Measurements from ENCODE around the gene OSBPL3.

OSBPL3 gene

DNA sequence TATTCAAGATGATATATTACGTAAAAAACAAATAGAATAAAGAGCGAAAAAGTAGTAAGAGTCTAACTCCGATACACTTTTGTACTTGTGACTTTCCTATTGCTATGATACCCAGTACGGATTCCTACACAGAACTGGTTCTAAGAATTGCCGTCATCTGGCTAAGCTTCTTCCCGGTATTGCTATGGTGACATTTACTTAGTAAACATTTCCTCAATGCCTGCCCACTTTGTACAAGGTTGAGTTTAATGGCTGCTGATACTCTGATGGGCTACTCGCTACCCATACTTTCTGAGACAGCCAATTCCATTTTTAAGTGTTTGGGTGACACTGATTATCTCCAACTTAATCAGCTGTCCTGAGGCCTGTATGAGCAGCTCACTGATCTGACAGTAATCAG is 55.6 kb downstream of the OSBPL3 start:
- TF ChIP-seq ZSCAN23 (tag by site-specific recombination; IDR thresholded peaks at IDR 0.05) (no peak), ZNF768 (tag by site-specific recombination; IDR thresholded peaks at IDR 0.05) (no peak), EGR2 (tag by site-specific recombination; IDR thresholded peaks at IDR 0.05; ENCODE audit: low read depth) (no peak), ZNF416 (tag by site-specific recombination; IDR thresholded peaks at IDR 0.05) (no peak), ZNF426 (tag by site-specific recombination; IDR thresholded peaks at IDR 0.05) (no peak), ZNF473 (tag by site-specific recombination; IDR thresholded peaks at IDR 0.05) (no peak), GLIS2 (tag by site-specific recombination; IDR thresholded peaks at IDR 0.05) (no peak), ZNF629 (tag by site-specific recombination; IDR thresholded peaks at IDR 0.05) (no peak), ZNF610 (tag by site-specific recombination; IDR thresholded peaks at IDR 0.05; ENCODE audit: borderline replicate concordance) (no peak), ZNF132 (tag by site-specific recombination; IDR thresholded peaks at IDR 0.05; ENCODE audit: borderline replicate concordance) (no peak), HOXC10 (CRISPR knock-in tag; IDR thresholded peaks at IDR 0.05) (no peak), ZSCAN30 (tag by site-specific recombination; IDR thresholded peaks at IDR 0.05) (no peak)
- TF ChIP-seq, protein P1, sequence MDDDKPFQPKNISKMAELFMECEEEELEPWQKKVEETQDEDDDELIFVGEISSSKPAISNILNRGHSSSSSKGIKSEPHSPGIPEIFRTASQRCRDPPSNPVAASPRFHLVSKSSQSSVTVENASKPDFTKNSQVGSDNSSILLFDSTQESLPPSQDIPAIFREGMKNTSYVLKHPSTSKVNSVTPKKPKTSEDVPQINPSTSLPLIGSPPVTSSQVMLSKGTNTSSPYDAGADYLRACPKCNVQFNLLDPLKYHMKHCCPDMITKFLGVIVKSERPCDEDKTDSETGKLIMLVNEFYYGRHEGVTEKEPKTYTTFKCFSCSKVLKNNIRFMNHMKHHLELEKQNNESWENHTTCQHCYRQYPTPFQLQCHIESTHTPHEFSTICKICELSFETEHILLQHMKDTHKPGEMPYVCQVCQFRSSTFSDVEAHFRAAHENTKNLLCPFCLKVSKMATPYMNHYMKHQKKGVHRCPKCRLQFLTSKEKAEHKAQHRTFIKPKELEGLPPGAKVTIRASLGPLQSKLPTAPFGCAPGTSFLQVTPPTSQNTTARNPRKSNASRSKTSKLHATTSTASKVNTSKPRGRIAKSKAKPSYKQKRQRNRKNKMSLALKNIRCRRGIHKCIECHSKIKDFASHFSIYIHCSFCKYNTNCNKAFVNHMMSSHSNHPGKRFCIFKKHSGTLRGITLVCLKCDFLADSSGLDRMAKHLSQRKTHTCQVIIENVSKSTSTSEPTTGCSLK (tag by site-specific recombination; IDR thresholded peaks at IDR 0.05): no peak
- CTCF ChIA-PET: interaction anchor here (0.6 to 0.9 kb wide), 2 partner anchors 8 to 18 kb away, joined by 3 read pairs; no protein-coding TSS in a partner anchor
- no peaks in the 10 kb centered on the region for H3K9me3 ChIP-seq (ENCODE audit: control insufficient read depth, insufficient read depth, low read depth, low read length)
- POLR2A ChIA-PET: interaction anchor here (1.0 kb wide), 1 partner anchor 47 kb away, joined by 4 read pairs; no protein-coding TSS in a partner anchor
- no peak overlapping the region for H3K27ac ChIP-seq (ENCODE audit: extremely low read depth, low read depth, low read length)
- no peaks in the 10 kb centered on the region for H3K36me3 ChIP-seq (ENCODE audit: control insufficient read depth in 2 of 2, insufficient read depth in 1 of 2, low read length in 2 of 2)
- H3K4me3 ChIP-seq (ENCODE audit: low read depth, low read length): no peak overlapping the region
- H3K4me1 ChIP-seq (ENCODE audit: control insufficient read depth, insufficient read depth, low read length): peaks cover 14% of the 10 kb centered on the region; the same call in 1 of the 2 replicates

DNA sequence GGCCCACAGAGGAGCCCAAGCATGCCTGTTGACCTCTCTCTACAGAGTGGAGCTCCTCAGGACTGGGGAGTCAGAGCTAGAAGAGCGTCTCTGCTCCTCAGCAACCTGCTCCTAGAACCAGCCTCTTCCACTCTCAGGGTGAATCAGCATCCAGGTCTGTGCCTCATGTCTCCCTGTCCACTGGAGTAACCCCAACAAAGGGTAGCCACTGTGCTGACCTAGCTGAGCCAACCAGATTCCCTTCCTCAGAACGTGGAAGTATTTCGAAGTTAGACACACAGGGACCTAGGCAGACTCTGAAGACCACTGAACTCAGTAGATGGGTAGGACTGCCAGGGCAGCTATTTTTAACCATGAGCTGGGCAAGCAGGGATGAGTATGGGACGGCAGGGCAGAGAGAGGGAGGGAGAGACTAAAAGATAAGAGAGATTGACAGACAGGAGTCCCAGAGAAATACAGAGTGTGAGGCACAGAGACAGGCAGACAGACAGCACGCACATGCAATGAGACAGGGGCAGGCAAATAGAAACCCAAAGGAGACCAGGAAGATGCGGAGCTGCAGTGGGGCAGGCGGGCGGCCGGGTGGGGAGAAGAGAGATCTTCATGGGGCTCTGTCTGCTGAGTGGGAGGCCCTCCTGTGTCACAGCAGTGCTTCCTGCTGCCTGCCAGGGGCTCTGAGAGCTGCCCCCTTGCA is 56.7 kb downstream of the OSBPL3 start:
- H3K36me3 ChIP-seq (ENCODE audit: control insufficient read depth in 2 of 2, insufficient read depth in 1 of 2, low read length in 2 of 2): no peaks in the 10 kb centered on the region
- CTCF ChIA-PET: interaction anchor here (0.6 kb wide), 1 partner anchor 257 kb away, joined by 3 read pairs; no protein-coding TSS in a partner anchor
- no peak overlapping the region for H3K27ac ChIP-seq (ENCODE audit: extremely low read depth, low read depth, low read length)
- peaks cover 14% of the 10 kb centered on the region; the same call in 1 of the 2 replicates for H3K4me1 ChIP-seq (ENCODE audit: control insufficient read depth, insufficient read depth, low read length)
- 0 out of 2 replicates have a peak, but pooled peaks have one; percentile 41 for TF ChIP-seq ZIC2 (tag by site-specific recombination; IDR thresholded peaks at IDR 0.05)
- TF ChIP-seq ZNF146 (tag by site-specific recombination; IDR thresholded peaks at IDR 0.05): no peak
- TF ChIP-seq, protein P2, sequence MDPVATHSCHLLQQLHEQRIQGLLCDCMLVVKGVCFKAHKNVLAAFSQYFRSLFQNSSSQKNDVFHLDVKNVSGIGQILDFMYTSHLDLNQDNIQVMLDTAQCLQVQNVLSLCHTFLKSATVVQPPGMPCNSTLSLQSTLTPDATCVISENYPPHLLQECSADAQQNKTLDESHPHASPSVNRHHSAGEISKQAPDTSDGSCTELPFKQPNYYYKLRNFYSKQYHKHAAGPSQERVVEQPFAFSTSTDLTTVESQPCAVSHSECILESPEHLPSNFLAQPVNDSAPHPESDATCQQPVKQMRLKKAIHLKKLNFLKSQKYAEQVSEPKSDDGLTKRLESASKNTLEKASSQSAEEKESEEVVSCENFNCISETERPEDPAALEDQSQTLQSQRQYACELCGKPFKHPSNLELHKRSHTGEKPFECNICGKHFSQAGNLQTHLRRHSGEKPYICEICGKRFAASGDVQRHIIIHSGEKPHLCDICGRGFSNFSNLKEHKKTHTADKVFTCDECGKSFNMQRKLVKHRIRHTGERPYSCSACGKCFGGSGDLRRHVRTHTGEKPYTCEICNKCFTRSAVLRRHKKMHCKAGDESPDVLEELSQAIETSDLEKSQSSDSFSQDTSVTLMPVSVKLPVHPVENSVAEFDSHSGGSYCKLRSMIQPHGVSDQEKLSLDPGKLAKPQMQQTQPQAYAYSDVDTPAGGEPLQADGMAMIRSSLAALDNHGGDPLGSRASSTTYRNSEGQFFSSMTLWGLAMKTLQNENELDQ (tag by site-specific recombination; IDR thresholded peaks at IDR 0.05; ENCODE audit: low read depth): no peak
- no peaks in the 10 kb centered on the region for H3K9me3 ChIP-seq (ENCODE audit: control insufficient read depth, insufficient read depth, low read depth, low read length)
- H3K4me3 ChIP-seq (ENCODE audit: low read depth, low read length): no peak overlapping the region
- POLR2A ChIA-PET: no interaction called here

DNA sequence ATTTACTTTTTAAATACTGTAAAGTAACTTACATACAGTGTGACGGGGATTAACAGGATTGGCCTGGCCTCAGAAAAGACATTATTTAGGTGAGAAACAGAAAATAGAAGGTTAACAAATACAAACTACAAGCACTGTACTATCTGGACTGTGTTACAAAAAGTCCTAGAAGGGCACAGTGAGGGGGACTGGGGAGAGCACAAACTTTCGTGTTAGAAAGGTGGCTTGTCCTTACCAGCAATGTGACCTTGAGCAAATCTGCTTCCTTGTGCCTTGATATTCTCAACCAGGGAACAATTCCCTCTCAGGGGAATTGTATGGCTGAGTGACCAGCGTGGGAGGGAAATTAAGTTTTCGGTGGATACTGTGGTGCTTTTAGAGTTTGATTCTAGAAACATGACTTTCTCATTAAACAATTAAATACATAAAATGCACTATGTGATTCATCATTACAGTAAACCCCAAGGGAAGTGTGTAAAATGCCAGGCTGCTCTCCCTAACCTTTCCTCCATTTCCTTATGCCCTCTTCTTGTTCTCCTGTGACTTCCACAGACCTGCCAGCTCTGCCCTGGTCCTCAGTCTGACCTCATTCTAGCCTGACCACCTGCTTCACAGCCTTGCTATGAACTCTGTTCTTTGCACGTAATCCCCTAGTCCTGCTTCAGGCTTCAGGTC is 57.7 kb downstream of the OSBPL3 start:
- Histone ChIP-seq H3K36me3 (ENCODE audit: control insufficient read depth in 2 of 2, insufficient read depth in 1 of 2, low read length in 2 of 2) (no peaks in the 10 kb centered on the region), H3K9me3 (ENCODE audit: control insufficient read depth, insufficient read depth, low read depth, low read length) (no peaks in the 10 kb centered on the region), H3K4me3 (ENCODE audit: low read depth, low read length) (no peak overlapping the region), H3K4me1 (ENCODE audit: control insufficient read depth, insufficient read depth, low read length) (peaks cover 14% of the 10 kb centered on the region; the same call in 1 of the 2 replicates), H3K27ac (ENCODE audit: extremely low read depth, low read depth, low read length) (no peak overlapping the region)
- POLR2A ChIA-PET: no interaction called here
- TF ChIP-seq ZNF266 (tag by site-specific recombination; IDR thresholded peaks at IDR 0.05; ENCODE audit: low read depth) (no peak), ZNF121 (tag by site-specific recombination; IDR thresholded peaks at IDR 0.05) (no peak), HOXC10 (CRISPR knock-in tag; IDR thresholded peaks at IDR 0.05) (no peak), SP3 (tag by site-specific recombination; IDR thresholded peaks at IDR 0.05) (no peak), ZNF677 (tag by site-specific recombination; IDR thresholded peaks at IDR 0.05) (no peak), ZSCAN23 (tag by site-specific recombination; IDR thresholded peaks at IDR 0.05) (no peak), ZNF621 (tag by site-specific recombination; IDR thresholded peaks at IDR 0.05) (no peak), ZNF777 (tag by site-specific recombination; IDR thresholded peaks at IDR 0.05; ENCODE audit: borderline replicate concordance) (no peak), SP2 (tag by site-specific recombination; IDR thresholded peaks at IDR 0.05) (no peak), ZNF658 (tag by site-specific recombination; IDR thresholded peaks at IDR 0.05) (no peak), RBAK (tag by site-specific recombination; IDR thresholded peaks at IDR 0.05) (no peak)
- CTCF ChIA-PET: interaction anchor here (0.6 kb wide), 1 partner anchor 46 kb away, joined by 3 read pairs; no protein-coding TSS in a partner anchor

Measured in HEK293 (cell line).